Measurements from ENCODE around the gene ALG14. TPM values are rescaled to one million over a fixed set of nuclear protein-coding genes. Genes with fewer than 3 reads are reported as not detected.
A peak's percentile ranks its signal among the peaks of the same experiment; 100 is the strongest.

ALG14 gene
- total RNA-seq, 1 donor from 2014 or later = 0.74 TPM

DNA sequence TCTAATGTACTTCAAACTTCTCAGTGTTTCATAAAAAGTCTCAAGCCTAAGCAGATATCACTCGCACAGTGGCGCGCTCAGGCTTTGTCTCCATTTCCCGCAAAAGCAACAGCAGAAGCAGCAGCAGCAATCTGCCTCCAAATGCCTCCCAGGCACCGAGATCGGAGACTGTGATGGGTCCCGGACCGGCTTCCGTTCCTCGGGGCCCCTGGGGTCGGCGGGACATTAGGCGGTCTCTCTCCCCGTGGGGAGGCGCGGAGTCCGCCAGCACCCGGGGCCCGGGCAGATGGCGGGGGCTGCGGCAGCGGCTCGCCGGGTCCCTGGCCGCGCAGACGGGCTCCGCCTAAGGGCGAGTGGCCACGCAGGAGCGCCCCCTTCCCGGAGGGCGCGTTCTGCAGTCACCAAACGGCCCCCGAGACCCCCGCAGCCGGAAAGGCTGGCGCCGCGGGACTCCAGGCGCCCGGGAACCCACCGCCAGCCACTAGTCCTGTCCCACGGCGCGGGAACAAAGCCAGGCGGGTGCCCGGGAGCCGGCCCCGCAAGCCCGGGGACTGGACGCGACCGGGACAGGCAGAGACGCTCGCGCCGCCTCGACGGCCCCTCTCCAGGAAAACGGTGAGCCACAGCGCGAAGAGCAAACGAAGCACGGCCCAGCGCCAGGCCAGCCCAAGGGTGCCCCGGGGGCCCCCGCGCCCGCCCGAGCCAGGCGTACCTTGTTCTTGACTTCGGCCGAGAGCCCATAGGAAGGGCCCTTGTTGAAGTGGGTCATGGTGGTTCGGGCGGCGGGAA, 146.4 kb downstream of the ALG14 start:
- Histone ChIP-seq H3K36me3 (no peaks in the 10 kb centered on the region), H3K9me3 (no peaks in the 10 kb centered on the region), H3K4me3 (peak overlapping the region; percentile 62 to 72), H3K27me3 (no peaks in the 10 kb centered on the region), H3K4me1 (peaks cover 74% of the 10 kb centered on the region), H3K27ac (peak overlapping the region; percentile 97)
- intact Hi-C loops (cut with DNase I) = loop anchor here (2.0 to 5.0 kb wide), 3 partner anchors 46 to 91 kb away; no protein-coding TSS in a partner anchor
- no peak for DNase-seq (ENCODE audit: extremely low spot score in 2 of 2)
- TF ChIP-seq POLR2A (IDR thresholded peaks at IDR 0.05) (peak in 1 of 2 donors; percentile 30), CTCF (IDR thresholded peaks at IDR 0.05) (peak in 1 of 3 experiments; percentile 25), POLR2AphosphoS5 (IDR thresholded peaks at IDR 0.05; ENCODE audit: insufficient read depth in 1 of 2, low read depth in 1 of 2) (no peak)

DNA sequence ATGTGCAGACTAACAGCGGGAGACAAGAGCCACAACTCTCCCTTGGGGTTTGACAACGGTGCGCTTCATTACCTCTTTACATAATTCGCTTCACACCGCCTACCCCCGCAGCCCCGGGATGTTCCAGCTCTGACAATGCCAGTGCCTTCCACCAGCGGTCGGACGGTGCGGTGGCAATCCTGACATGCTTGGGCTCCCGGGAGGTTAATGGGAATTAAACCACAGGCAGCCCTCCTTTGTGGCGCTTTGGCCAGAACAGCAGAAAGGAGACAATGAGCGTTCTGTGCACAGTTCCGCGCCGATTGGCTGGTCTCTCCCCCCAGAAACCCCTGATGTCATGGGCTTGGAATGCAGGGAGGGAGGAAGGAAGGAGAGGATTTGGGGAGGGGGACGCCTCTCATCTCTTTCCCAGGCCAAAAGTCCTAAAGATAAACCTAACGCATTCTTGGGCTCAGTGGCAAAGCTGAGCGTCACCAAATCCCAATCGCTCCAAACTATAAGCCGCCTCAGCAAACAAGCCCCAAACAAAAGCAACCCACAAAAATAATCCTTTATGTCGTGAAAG, 147.1 kb downstream of the ALG14 start:
- Histone ChIP-seq H3K4me3 (peak overlapping the region; percentile 62 to 72), H3K27me3 (no peaks in the 10 kb centered on the region), H3K9me3 (no peaks in the 10 kb centered on the region), H3K36me3 (no peaks in the 10 kb centered on the region), H3K4me1 (peaks cover 75% of the 10 kb centered on the region), H3K27ac (peak overlapping the region; percentile 97)
- DNase-seq (ENCODE audit: extremely low spot score in 2 of 2) = no peak
- intact Hi-C loops (cut with DNase I) = loop anchor here (2.0 to 5.0 kb wide), 3 partner anchors 47 to 92 kb away; no protein-coding TSS in a partner anchor
- TF ChIP-seq POLR2AphosphoS5 (IDR thresholded peaks at IDR 0.05; ENCODE audit: insufficient read depth in 1 of 2, low read depth in 1 of 2) (peak; percentile 26 to 89), CTCF (IDR thresholded peaks at IDR 0.05) (no peak), POLR2A (IDR thresholded peaks at IDR 0.05) (peak in 1 of 2 donors; percentile 66)

- Histone ChIP-seq H3K9me3 (no peaks in the 10 kb centered on the region), H3K27me3 (no peaks in the 10 kb centered on the region), H3K4me1 (peaks cover 77% of the 10 kb centered on the region), H3K4me3 (peak overlapping the region; percentile 62 to 72), H3K36me3 (no peaks in the 10 kb centered on the region), H3K27ac (peak overlapping the region; percentile 97)
- TF ChIP-seq POLR2AphosphoS5 (IDR thresholded peaks at IDR 0.05; ENCODE audit: insufficient read depth in 1 of 2, low read depth in 1 of 2) (no peak), POLR2A (IDR thresholded peaks at IDR 0.05) (no peak), CTCF (IDR thresholded peaks at IDR 0.05) (no peak)
- no peak for DNase-seq (ENCODE audit: extremely low spot score in 2 of 2)
- intact Hi-C loops (cut with DNase I) = loop anchor here (5.0 kb wide), 2 partner anchors 47 to 92 kb away; no protein-coding TSS in a partner anchor
Measured at GRCh38 chr1:94925004-94925403, 147.7 kb downstream of the ALG14 start.

Other genes starting within 250 kb of the ALG14 start
- 250 TPM for gene CNN3, start 145.8 kb downstream of the ALG14 start, total RNA-seq
- 4.4 TPM for gene TLCD4, start 44.4 kb upstream of the ALG14 start, total RNA-seq
- gene RWDD3, start 161.3 kb upstream of the ALG14 start, total RNA-seq = 17.9 TPM